NCI-H1092 (cell line): ENCODE results near the gene ZFR2.

Experiments used
- DNase-seq: peaks from one replicate; lab custom pipeline; 2025; lab: John Stamatoyannopoulos, UW

Gene ZFR2

DNA sequence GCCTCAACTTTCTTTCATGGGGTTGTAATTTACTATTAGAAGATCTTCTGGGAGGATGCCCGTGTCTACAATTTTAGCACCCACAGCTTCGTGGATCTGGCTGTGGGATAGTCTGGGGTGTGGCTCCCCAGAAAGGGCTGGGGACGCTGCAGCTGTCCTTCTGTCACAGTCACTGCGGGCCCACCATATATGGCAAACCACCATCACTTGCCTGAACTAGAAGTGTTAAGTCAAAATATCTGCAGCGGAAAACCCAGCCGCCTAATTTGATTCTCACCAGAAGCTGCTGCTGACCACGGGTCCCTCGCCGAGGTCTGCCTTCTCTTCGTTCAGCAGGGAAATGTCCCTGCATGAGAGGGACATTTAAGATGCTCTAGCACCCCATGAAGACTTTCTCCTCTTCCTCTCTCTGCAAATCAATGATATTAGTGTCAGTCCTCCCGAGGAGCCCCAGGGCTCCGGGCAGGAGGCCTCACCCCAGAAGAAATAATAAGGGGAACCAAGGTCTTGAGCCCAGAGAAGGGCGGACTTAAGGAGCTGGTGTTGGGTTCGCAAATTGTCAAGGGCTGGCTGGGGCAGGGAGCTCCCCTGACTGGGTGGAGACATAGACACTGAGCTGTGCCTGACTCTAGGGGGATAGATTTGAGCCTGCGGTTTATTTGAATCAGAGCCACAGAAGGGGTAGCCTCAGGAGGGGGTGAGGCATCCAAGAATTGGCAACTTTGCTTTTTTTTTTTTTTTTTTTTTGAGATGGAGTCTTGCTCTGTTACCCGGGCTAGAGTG is 79.7 kb downstream of the ZFR2 start:
- DNase-seq, result no peak

DNA sequence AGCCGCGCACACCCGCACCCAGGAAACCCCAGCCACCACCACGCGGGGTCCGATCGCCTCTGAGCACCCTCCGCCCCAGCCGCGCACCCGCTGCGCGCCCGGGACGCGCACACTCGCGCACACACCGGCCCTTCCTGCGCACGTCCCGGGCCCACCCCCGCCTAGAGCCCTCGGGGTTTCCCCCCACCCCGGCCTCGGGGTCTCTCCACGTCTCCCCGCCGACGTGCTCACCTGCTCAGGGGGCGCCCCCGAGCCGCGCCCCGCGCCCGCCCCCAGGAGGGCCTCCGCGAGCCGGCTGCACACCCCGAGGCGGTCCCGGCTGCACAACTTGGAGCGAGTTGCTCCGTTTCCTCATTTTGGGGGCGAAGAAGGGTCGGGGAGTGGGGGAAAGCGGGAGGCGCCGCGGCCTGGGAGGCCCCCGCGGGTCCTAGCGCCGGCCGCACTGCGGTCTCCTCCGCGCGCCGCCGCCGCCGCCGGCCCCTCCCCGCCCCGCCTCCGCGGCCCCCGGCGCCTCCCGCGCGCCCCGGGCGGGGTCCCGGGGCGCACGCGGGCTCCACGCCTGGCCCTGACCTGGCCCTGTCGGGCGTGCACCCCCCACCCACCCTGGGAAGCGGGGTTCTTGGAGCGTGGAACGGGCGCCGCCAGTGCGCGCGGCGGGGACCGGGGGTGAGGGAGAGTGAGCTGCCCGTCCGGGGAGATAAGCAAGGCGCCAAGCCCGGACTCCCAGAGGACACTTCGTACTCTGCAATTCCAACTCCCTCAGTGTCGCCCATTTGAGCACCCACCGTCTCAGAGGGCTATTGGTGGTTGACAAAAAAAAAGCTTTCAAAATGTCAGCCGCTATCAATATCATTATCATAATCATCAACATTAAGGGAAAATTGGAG is 82.7 kb downstream of the ZFR2 start, which contains the start of gene MATK:
Gene MATK, minus strand, starts transcription at position 444 of the 887 bp plus-strand sequence. CDS start 1,246 bp downstream, outside the sequence.
- no peak for DNase-seq

DNA sequence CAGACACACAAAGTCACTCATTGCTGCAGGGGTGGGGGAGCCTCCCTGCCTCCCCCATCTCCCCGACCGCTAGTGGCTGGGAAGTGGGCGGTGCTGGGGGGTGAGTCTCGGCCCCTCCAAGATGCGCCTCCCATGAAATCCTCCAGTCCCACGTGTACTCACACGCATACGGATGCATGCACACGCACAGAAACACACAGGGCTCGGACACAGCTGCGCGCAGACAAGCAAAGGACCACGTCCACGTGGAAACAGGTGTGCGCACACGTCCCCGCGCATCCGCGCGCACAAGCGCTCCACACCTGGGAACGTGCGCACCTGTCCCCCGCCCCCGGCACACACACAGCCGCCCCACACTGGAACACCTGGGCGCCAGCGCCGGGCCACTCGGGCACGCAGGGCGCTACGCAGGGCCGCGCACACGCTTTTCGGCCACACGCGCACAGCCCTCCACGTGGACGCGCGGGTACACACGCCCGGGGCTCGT is 83.3 kb downstream of the ZFR2 start:
- no peak for DNase-seq

DNA sequence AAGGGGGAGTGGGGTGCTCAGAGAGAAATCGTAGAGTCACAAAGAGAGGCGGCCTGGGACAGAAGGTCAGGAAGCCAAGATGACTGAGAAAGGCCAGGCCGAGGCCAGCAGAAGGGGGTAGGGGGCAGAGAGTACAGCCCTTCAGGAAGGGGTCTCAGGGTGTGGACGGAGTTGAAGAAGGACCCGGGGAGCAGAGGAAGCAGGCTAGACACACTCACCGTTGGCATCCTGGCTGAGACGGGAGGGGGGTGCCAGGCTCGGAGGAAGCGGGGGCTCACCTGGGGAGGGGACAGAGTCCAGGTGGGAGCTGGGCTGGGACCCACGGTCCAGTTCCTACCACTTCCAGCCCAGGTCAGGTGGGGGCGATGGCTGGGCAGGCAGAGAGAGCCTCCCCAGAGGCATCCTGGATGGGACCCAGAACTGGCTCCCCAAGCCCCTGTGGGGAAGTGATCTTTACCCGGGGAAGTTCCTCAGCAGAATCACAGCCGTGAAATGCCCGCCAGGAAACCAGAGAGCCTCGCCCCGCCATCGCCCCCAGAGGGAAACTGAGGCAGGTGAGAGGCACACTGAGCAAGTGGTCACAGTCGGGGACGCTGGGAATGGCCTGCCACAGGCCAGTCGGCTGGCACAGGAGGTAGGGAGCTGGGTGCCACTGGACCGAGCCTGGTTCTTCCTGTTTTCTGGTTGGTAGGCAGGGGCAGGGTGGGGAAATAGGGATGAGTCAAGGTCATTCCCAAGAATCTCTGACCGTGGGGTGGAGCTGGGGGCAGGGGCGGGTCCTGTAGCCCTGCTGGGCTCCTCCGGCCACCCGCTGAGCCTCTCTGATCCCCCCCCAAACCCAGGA is 84.0 kb downstream of the ZFR2 start:
- no peak for DNase-seq

DNA sequence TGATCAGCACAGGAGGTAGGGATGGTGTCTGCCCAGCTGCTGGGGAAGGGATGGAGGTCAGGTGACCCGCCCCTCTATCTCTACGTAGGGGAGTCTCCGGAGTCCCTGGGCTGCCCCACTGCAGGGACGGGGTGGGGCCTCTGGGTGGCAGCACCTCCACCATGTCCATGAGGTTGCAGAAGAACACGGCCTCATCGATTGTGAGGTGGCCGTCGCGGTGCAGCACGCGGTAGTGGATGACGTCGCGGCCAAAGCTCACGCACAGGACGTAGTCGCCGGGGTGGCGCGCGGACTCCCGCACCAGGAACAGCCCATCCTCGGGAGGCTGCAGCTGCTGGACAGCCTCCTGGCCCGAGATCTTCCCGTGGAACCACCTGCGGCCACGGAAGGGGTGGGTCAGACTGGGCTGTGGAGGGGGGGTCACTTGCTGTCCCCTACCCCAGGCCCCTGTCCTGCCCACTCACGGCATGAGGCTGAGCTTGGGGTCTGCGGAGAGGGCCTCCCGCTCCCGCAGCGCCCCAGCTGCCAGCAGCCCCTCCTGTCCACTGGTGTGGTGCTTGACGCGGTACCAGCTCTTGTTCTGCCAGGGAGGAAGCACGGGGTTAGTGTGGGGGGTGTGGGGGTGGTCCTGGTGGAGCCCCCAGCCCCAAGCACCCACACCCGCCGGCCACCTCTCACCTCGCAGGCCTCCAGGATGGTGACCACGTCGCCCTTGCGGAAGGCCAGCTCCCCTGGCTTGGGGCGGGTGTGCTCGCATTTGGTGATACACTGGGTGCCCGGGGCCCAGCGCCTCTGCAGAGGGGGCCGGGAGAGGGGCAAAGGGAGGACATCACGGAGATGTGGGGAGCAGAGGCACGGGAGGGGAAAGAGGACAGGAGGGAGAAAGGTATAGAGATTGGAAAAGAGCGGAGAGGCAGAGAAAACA is 84.9 kb downstream of the ZFR2 start:
- DNase-seq, result no peak

DNA sequence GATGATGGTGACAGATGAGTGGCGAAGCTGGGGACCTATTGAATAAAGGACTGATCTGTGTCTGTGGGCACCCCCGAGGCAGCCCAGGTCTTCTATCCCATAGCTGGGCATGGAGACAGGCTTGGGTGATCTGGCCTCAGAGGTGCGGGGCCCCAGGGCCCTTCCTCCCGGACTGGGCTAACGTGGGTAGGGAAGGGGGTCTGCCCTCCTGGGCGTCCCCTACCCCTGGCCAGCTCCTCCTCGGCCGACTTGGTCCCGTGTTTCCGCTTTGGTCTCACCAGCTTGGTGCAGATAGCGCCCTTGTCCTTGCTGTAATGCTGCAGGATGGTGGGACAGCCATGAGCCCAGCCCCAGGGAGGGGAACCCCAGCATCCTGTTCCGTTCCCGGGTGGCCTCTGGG is 85.9 kb downstream of the ZFR2 start:
- no peak for DNase-seq

DNA sequence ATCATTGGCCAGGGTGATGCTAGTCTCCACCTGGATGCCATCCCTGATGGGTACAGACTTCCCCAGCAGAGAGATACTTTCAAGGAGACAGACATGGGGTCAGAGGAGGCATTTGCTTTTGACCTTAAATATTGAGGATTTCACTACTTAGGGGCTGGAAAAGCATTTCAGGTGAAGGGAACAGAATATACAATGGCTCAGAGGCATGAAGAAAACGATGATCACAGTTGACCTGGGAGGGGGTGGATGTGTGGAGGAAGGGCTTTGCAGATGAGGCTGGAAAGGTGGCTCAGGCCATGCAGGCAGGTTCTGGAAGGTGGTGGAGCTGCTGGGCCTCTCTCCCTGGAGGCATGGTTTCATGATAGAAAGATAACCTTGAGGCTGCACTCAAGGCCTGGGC is 86.5 kb downstream of the ZFR2 start:
- no peak for DNase-seq

DNA sequence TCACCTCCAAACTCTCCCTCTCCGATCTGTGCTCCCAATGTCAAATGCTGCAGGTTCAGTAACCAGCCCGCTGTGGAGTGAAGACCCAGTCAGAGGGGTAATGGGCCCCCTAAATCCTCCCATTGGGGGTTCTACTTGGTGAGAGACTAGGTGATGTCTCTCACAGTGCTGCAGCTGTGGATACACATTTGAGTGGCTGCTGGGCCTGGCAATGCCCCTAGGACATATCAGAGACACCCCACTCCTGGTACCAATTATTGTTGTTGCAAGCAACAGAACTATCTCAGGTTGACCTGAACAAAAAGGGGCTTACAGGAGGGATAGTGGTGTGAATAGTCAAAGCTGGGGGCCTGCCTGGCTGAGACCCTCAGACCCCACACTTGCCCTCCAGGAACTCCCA is 87.2 kb downstream of the ZFR2 start:
- no peak for DNase-seq

DNA sequence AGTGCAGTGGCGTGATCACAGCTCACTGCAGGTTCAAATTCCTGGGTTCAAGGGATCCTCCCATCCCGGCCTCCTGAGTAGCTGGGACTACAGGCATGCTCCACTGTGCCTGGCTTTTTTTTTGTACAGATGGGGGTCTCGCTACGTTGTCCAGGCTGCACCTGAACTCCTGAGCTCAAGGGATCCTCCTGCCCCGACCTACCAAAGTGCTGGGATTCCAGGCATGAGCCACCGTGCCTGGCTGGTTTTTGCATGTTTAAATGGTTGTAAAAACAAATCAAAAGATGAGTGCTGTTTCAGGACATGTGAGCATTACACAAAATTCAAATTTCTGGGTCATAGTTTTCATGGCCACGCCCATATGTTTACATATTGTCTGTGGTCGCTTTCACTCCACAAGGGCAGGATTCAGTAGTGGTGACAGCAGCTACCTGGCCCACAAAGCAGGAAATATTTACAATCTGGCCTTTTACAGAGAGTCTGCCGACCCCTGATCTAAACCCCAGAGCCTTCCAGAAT is 88.0 kb downstream of the ZFR2 start:
- DNase-seq, result no peak

DNA sequence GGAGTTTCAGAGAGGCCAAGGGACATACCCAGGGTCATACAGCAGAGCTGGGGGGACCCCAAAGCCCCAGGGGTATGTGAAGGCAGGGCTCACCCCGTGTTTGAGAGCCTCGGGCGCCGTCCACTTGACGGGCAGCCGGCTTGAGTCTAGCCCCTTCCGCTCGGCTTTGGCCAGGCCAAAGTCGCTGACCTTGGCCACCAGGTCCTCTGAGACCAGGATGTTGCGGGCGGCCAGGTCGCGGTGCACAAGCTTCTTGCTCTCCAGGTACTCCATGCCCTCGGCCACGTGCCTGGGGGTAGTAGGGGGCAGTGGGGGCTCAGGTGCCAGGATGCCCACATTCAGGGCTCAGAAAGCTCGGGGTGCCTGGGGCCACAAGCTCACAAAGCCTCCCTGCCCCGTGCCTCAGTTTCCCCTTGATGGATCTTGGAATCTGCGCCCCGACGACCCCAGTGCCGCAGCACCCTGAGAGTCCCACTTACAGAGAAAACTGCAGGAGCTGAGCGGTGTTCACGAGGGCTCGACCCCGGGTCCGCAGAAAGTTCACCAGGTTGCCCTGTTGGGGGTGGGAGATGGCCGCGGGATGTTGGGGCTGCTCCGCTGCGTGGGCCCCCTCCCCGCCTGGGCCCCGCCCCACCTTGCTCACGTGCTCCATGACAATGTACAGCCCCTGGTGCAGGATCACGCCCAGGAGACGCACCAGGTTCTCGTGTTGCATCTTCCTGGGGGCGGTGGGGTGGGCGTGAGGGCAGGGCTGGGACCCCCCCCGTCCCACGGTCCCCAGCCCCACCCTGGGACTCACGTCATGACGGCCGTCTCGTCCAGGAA is 89.7 kb downstream of the ZFR2 start:
- DNase-seq, result no peak

DNA sequence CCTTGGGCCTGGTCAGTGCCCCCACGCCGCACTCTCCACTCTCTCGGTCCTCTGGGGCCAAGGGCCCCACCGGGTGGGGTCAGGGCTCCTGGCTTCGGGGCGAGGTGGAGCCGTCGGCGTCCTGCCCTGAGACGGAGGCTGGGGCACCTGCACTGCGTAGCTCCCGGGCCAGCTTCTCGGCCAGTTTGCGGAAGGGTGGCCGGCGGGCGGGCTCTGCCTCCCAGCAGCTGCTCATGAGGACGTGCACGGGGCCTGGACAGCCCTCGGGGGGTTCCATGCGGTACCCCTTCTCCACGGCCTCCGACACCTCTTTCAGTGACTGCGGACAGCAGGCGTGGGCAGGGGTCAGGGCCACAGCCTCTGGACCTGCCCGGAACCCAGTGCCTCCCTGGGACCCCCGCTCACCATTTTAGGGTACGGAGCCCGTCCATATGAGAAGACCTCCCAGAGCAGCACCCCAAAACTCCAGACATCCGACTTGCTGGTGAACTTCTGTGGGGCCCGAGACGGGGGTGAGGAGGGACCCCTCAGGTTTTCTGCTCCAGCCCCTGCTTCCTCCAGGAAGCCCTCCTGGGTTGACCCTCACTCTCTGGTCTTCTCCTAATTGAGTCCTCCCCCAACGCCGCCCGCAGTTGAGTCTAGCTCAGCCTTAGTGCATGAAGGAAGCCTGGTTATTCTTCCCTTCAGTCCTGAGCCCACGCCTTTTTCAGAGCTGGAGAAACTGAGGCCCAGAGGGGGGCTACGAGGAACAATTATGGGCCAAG is 90.6 kb downstream of the ZFR2 start:
- no peak for DNase-seq

DNA sequence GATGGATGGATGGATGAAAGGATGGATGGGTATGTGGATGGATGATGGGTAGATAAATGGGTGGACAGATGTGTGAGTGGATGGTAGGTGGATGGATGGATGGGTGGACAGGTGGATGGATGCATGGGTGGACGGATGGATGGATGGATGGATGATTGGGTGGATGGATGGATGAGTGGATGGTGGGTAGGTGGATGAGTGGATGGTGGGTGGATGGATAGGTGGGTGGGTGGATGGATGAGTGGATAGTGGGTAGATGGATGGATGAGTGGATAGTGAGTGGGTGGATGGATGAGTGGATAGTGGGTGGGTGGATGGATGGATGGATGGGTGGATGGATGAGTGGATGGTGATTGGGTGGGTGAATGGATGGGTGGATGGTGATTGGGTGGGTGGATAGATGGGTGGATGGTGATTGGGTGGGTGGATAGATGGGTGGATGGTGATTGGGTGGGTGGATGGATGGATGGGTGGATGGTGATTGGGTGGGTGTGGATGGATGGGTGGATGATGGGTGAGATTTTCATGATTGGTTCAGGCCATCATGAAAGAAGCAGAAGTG is 92.3 kb downstream of the ZFR2 start:
- DNase-seq, result no peak

DNA sequence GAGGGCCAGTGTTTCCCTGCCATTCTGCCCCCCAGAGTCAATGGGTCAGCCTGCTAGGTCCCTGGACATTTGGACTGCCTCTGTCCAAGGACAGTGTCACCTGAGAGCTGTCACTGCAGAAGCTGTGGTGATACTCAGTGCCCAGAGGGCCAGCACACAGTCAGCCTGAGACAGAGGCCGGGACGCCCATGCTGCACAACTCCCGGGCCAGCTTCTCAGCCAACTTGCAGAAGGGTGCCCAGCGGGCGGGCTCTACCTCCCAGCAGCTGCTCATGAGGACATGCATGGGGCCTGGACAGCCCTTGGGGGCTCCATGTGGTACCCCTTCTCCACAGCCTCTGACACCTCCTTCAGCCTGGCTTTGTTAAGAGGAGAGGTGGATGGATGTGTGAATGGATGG is 93.0 kb downstream of the ZFR2 start:
- no peak for DNase-seq

DNA sequence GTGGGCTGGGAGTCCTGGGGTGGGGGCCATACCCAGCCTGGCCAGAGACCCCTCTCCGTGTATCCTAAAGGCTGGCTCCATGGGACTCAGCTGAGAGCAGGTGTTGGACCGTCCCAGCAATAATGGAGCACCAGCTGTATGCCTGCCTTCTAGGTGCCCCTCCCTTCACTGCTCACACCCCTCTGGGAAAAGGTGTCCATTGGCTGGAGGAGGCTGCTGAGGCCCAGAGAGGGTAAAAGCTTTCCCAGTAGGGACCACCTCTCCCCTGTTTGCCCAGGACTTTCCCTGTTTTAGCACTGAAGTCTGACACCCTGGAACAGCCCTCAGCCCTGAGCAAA is 93.5 kb downstream of the ZFR2 start:
- no peak for DNase-seq

DNA sequence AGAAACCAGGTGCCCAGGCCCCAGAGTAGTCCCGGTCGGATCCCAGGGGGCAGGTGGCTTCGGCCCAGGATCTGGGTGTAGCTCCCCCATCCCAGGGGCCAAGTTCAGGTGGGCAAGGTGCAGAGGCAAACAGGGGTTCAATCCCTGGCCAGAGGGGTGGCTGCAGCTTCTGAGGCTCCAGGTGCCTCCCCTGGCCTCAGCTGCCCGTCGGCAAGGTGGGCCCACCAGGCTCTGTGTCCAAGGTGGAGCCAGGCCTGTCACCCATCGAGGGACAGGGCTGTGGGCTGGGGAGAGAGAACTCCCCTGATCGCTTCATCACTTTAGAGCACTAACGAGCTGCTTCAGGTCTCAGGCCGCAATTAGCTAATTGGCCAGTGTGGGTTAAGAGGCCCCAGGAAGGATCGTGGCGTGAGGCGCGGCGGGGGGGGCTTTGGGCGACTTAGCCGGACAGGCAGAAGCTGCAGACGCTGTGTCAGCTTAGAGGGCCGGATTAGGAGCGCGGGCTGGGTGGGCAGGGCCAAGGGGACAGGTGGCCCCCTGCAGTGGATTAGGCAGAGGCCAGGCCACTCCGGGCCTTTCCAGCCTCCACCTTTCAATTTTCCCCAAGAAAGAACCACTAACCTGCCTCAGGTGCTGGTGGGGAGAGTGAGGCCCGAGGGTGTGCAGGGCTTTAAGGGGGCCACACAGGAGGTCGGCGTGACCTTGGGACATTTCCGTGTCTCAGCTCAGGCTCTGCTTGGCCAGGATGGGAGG is 94.0 kb downstream of the ZFR2 start:
- DNase-seq, result no peak

DNA sequence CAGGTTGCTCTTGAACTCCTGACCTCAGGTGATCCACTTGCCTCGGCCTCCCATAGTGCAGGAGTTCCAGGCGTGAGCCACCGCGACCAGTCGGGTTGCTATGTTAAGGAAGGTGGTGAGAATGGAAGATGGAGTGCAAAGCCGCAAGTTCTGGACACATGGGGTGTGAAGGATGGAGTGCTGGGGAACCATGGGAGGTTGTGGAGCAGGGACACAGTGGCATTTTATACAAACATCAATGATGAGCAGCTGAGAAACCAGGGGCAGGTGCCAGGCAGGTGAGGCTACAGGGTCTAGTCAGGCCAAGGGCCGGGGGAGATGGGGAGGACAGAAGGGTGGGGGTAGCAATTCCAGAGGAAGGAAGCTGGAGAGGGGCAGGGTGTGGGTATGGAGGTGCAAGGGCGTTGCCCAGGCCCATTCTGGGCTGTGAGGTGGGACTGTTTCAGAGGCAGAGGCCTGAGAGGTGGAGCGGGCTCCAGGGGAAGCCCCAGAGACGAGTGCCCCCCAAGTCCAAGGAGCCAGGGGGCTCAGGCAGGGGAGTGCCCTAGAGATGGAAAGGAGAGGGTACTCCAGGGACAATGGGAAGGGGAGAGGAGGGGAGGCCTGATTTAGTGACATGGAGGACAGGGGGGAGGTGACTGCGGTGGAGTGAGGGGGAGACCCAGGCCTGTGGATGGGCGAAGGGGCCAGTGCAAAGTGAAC is 94.9 kb downstream of the ZFR2 start:
- no peak for DNase-seq

DNA sequence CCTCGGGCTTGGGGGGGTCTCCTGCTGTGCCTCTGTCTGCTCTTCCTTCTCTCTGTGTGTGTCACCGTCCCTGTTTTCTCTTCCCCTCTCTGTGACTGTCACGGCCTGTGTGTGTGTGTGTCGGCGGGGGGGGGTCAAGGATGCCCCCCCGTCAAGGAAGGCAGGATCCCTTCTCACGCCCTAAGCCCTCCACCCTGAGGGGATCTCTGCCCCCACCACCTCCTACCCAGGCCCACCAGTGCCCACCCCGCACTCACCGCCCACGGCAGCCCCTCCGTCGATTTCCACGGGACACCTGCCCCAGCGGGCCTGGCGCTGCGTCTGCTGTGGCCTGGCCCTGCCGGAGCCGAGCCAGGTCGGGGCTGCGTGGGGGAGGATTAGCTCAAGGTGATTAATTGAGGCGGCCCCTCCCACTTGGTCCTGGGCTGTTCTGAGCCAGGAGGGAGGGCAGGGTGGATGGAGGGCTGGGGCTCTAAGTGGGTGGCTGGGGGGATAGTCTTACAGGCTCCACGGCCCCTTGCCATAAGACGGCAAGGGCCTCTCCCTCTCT is 96.9 kb downstream of the ZFR2 start, which contains the start of gene RAX2:
Gene RAX2, minus strand, starts transcription at position 323 of the 550 bp plus-strand sequence. CDS start 486 bp downstream, outside the sequence.
- no peak for DNase-seq
